Measurements from ENCODE around the gene NAGK.

DNA sequence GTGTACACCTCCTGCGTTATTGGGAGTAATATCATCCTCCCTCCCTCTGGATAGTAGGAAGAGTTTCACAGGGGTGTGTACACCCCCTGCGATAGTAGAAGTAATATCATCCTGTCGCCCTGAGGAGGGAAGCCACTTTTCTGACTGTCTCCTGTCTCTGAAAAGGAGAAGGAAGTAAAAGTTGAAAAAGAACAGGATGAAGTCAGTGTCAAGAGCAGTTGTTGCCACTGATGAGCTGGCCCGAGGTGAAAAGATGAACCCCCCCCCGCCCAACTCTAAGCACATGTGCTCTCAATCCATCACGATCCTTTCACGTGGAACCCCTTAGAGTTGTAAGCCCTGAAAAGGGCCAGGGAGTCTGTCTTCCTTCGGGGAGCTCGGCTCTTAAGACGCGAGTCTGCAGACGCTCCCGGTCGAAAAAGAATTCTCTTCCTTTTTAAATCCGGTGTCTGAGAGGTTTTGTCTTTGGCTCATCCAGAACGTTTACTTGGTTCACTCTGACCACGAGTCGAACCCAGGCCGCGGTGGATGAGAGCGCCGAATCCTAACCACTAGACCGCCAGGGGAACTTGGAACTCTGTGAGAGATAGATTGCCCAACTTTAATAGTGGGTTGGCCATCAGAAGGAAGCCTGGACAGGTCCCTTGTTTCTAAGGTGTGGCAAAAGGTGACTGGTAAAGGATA lies 22.4 kb upstream of the NAGK start:
- no peak for TF ChIP-seq POLR2A (IDR thresholded peaks at IDR 0.05)
- TF ChIP-seq, protein P1, sequence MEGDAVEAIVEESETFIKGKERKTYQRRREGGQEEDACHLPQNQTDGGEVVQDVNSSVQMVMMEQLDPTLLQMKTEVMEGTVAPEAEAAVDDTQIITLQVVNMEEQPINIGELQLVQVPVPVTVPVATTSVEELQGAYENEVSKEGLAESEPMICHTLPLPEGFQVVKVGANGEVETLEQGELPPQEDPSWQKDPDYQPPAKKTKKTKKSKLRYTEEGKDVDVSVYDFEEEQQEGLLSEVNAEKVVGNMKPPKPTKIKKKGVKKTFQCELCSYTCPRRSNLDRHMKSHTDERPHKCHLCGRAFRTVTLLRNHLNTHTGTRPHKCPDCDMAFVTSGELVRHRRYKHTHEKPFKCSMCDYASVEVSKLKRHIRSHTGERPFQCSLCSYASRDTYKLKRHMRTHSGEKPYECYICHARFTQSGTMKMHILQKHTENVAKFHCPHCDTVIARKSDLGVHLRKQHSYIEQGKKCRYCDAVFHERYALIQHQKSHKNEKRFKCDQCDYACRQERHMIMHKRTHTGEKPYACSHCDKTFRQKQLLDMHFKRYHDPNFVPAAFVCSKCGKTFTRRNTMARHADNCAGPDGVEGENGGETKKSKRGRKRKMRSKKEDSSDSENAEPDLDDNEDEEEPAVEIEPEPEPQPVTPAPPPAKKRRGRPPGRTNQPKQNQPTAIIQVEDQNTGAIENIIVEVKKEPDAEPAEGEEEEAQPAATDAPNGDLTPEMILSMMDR (IDR thresholded peaks at IDR 0.05): no peak

Data from thyroid gland (tissue), 4 donors.